Activated naive CD4-positive, alpha-beta T cell treated with anti-CD3 and anti-CD28 coated beads, Interleukin-2, amount 10 ng/mL, durations not matched to agents 7 days and 5 days (primary cell): ENCODE data around the gene ZBTB20.

Source experiments
- CTCF ChIA-PET: fragments of 350-600 bp; sonication (Branson Sonifier 250); formaldehyde crosslinking; loops from one replicate; lab custom pipeline; 2021; ENCODE audit warnings: antibody characterized with exemption; lab: Charles Lee
- DNase-seq: peaks from one replicate; pipeline ENCODE4 v3.0.0-alpha.2; 2020
- H3K27ac Mint-ChIP-seq: one replicate; pipeline ENCODE4 v1.8.0; 2021; ENCODE audit warnings: mild to moderate bottlenecking, moderate library complexity, mixed read lengths
- H3K27me3 Mint-ChIP-seq: one replicate; pipeline ENCODE4 v1.8.0; 2021; ENCODE audit warnings: mild to moderate bottlenecking, mixed read lengths
- H3K36me3 Mint-ChIP-seq: one replicate; pipeline ENCODE4 v1.8.0; 2021; ENCODE audit warnings: mixed read lengths
- H3K4me1 Mint-ChIP-seq: one replicate; pipeline ENCODE4 v1.8.0; 2021; ENCODE audit warnings: mixed read lengths
- H3K4me3 Mint-ChIP-seq: one replicate; pipeline ENCODE4 v1.8.0; 2021; ENCODE audit warnings: mild to moderate bottlenecking, moderate library complexity, mixed read lengths
- H3K9me3 Mint-ChIP-seq: one replicate; pipeline ENCODE4 v1.8.0; 2021; ENCODE audit warnings: mixed read lengths

Gene ZBTB20

GRCh38 chr3:115161168-115161834 lies 14.2 kb upstream of the ZBTB20 start:
- Mint-ChIP-seq H3K9me3 (peaks cover 6% of the 10 kb centered on the region), H3K27ac (no peak overlapping the region), H3K36me3 (peaks cover 4% of the 10 kb centered on the region), H3K4me3 (no peak overlapping the region), H3K4me1 (peaks cover 38% of the 10 kb centered on the region), H3K27me3 (peaks cover 3% of the 10 kb centered on the region)
- no peak for DNase-seq
- CTCF ChIA-PET, result interaction anchor here (0.7 to 0.8 kb wide), 2 partner anchors 69 to 658 kb away, joined by 3 read pairs; no protein-coding TSS in a partner anchor

GRCh38 chr3:115160295-115160694 lies 13.2 kb upstream of the ZBTB20 start:
- DNase-seq, result no peak
- Mint-ChIP-seq H3K4me3 (no peak overlapping the region), H3K9me3 (peaks cover 6% of the 10 kb centered on the region), H3K27me3 (peaks cover 3% of the 10 kb centered on the region), H3K4me1 (peaks cover 31% of the 10 kb centered on the region), H3K27ac (no peak overlapping the region), H3K36me3 (peaks cover 4% of the 10 kb centered on the region)
- CTCF ChIA-PET, result no interaction called here

DNA sequence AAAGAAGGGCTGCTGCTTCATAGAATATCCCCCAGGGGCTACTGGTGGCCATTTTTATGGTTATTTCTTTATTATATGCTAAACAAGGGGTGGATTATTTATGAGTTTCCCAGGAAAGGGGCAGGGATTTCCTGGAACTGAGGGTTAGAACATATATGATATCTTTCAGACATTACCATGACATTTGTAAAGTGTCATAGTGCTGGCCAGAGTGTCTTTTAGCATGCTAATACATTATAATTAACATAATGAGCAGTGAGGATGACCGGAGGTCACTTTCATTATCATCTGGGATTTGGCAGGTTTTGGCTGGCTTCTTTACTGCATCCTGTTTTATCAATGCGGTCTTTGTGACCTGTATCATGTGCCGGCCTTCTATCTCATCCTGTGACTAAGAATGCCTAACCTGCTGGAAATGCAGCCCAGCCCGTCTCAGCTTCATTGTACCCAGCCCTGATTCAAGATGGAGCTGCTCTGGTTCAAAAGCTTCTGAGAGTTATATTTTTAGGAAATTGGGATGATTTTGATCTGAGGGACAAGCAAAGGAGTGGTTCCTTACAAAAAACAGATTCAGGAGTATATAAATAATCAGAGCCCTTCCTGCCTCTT lies 9.1 kb upstream of the ZBTB20 start:
- H3K9me3 Mint-ChIP-seq, result peaks cover 6% of the 10 kb centered on the region
- no peaks in the 10 kb centered on the region for H3K36me3 Mint-ChIP-seq
- no peak overlapping the region for H3K27ac Mint-ChIP-seq
- H3K4me1 Mint-ChIP-seq, result peaks cover 7% of the 10 kb centered on the region
- H3K4me3 Mint-ChIP-seq, result no peak overlapping the region
- peaks cover 3% of the 10 kb centered on the region for H3K27me3 Mint-ChIP-seq
- no peak for DNase-seq
- CTCF ChIA-PET, result no interaction called here

DNA sequence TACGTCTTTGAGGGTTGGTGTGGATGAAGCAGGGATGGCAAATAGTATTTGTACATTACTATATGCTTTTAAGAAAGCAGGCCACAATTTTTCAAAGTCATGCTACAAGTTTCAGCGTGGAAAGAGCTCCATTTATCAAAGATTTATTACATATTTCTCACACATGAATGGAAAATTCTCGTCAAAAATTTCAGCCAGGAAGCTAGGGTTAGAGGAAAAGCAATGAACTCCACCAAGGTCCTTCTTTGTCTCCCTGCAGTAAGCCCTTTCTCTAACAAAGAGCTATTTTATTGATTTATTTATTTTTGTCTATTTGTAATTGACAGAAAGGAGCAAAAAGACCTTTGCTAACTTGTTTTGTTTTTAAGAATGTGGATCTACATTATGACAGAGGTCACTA lies 7.5 kb upstream of the ZBTB20 start:
- DNase-seq, result no peak
- CTCF ChIA-PET, result no interaction called here
- Mint-ChIP-seq H3K27me3 (peaks cover 3% of the 10 kb centered on the region), H3K4me3 (no peak overlapping the region), H3K27ac (no peak overlapping the region), H3K9me3 (peaks cover 6% of the 10 kb centered on the region), H3K36me3 (no peaks in the 10 kb centered on the region), H3K4me1 (no peaks in the 10 kb centered on the region)

DNA sequence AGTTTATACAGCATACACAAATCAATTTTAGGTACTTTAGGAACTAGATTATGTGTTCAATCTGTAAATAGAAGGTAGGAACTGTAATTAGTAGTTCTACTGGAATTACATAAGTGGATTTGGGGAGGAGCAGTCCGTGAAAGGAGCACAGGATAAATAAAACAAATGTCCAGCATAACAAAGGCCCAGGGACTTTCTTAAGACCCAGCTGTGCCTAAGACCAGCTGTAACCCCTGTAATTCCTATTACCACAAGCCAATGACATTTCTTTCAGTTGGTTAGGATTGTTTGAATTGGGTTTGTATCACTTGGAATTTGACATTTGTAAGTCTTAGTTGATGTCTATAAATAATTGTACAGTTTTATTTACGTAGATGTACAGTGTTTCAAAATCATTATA lies 4.8 kb upstream of the ZBTB20 start:
- no peaks in the 10 kb centered on the region for H3K27me3 Mint-ChIP-seq
- H3K27ac Mint-ChIP-seq, result no peak overlapping the region
- no peaks in the 10 kb centered on the region for H3K36me3 Mint-ChIP-seq
- H3K9me3 Mint-ChIP-seq, result no peaks in the 10 kb centered on the region
- H3K4me1 Mint-ChIP-seq, result peaks cover 6% of the 10 kb centered on the region
- DNase-seq, result no peak
- CTCF ChIA-PET, result interaction anchor here (0.8 kb wide), 1 partner anchor 59 kb away, joined by 3 read pairs; no protein-coding TSS in a partner anchor
- H3K4me3 Mint-ChIP-seq, result no peak overlapping the region

DNA sequence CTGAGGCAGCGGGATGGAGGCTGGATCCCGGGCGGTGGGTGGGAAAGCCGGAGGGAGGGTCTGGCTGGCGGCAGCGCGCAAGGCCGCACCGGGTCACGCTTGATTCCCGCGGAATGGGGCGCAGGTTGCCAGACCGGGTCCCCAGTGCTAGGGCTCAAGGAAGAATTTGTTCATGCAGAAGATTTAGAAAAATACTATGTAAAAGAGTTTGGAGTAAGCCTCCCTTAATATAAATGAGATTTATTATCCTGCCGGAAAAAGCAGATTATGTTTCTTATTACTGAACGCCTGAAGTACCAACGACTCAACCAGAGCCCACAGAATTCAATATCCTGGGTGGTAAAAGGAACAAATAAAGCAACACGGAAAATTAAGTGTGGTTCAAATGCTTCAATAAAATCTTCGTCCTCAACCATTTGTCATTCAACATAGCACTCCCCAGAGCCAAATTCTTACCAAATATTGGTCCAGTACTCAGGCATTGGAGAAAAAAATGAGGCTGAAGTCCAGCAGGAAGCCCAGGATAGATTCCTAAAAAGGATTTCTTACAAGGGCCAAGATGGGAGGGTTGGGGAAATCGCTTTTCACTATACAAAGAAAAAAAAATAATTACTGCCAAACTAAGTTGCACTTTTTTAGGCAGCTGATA lies 1.2 kb upstream of the ZBTB20 start:
- CTCF ChIA-PET, result interaction anchor here (0.6 kb wide), 1 partner anchor 136 kb away, joined by 3 read pairs; no protein-coding TSS in a partner anchor
- no peak for DNase-seq
- Mint-ChIP-seq H3K4me1 (peaks cover 22% of the 10 kb centered on the region), H3K27ac (peak overlapping the region; percentile 98), H3K36me3 (peaks cover 2% of the 10 kb centered on the region), H3K9me3 (no peaks in the 10 kb centered on the region), H3K27me3 (no peaks in the 10 kb centered on the region), H3K4me3 (peak overlapping the region; percentile 86)

DNA sequence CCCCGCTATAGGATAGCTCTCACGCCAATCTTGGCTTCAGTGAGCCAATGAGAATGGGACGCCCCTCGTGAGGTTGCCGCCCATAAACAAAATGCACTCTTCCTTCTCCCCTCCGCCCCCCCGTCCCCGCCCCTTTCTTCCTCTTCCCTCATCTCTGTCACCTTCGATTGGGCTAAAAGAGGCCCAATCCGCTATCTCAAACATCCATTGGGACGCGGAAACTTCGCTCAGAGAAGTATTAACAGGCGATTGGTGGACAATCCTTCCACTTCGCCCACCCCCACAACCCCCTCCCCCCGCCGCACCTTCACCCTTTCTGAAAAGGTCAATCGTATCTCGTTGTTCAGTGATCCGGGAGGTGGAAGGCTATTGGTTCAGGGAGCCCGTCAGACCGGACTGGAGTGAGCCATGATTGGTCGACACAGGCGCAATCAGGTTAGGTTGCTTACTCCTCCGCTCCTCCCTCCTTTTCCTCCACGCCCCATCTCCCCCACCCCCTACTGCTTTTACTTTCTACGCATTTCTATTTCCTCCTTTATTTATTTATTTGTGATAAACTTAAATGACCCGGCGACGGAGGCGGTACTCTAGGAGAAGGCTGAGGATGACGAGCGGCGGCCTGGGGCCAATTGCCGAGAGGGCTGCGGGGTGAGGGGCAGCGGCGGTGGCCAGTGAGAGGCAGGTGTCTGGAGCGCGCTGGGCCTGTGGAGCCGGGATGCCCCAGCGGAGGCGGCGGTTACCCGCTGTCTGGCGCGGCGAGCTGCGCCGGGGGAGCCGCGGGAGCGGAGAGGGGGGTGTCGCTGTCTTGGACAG lies 447 bp upstream of the ZBTB20 start:
- H3K27me3 Mint-ChIP-seq, result no peaks in the 10 kb centered on the region

DNA sequence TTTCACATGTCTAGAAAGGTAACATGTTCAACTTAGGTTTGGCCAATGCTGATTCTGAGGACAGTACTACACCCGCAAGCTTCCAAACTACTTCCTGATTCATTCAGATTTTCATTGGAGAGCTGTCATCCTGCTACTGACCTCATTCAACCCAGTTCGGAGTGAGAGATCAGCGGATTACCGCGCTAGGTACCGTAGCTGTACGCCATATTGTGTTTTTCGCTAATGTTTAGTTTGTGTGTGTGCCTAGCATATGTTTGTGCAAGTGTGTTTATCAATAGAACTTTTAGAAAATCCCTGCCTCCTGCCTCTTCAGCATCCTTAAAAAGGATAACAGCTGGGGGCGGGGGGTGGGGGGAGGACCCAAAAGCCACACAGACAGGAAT lies 1.1 kb downstream of the ZBTB20 start:
- Mint-ChIP-seq H3K27me3 (no peaks in the 10 kb centered on the region), H3K36me3 (peaks cover 6% of the 10 kb centered on the region), H3K4me1 (peaks cover 22% of the 10 kb centered on the region), H3K27ac (peak overlapping the region; percentile 99), H3K9me3 (no peaks in the 10 kb centered on the region), H3K4me3 (peak overlapping the region; percentile 94)
- DNase-seq, result peak; percentile 61
- CTCF ChIA-PET, result interaction anchor here (1.0 to 2.9 kb wide), 6 partner anchors 20 to 639 kb away, joined by 3 to 17 read pairs (median 4); no protein-coding TSS in a partner anchor

More for the DNA sequence above, 447 bp upstream of the ZBTB20 start:
- DNase-seq, result peak; percentile 98
- H3K4me1 Mint-ChIP-seq, result peaks cover 22% of the 10 kb centered on the region
- H3K4me3 Mint-ChIP-seq, result peak overlapping the region; percentile 86
- CTCF ChIA-PET, result interaction anchor here (2.9 kb wide), 1 partner anchor 18 kb away, joined by 17 read pairs; no protein-coding TSS in a partner anchor
- peaks cover 6% of the 10 kb centered on the region for H3K36me3 Mint-ChIP-seq
- peak overlapping the region; percentile 98 for H3K27ac Mint-ChIP-seq
- no peaks in the 10 kb centered on the region for H3K9me3 Mint-ChIP-seq

- Mint-ChIP-seq H3K4me1 (peaks cover 16% of the 10 kb centered on the region), H3K4me3 (no peak overlapping the region)
- DNase-seq, result no peak
These were observed 5.9 kb downstream of the ZBTB20 start for GRCh38 chr3:115141033-115141757.

GRCh38 chr3:115139072-115139471 lies 8.0 kb downstream of the ZBTB20 start:
- H3K27ac Mint-ChIP-seq, result no peak overlapping the region
- peaks cover 3% of the 10 kb centered on the region for H3K36me3 Mint-ChIP-seq
- no peaks in the 10 kb centered on the region for H3K27me3 Mint-ChIP-seq
- no peak overlapping the region for H3K4me3 Mint-ChIP-seq
- CTCF ChIA-PET, result no interaction called here
- no peaks in the 10 kb centered on the region for H3K4me1 Mint-ChIP-seq
- no peak for DNase-seq
- no peaks in the 10 kb centered on the region for H3K9me3 Mint-ChIP-seq

More at GRCh38 chr3:115141033-115141757, 5.9 kb downstream of the ZBTB20 start:
- Mint-ChIP-seq H3K36me3 (peaks cover 6% of the 10 kb centered on the region), H3K27ac (no peak overlapping the region), H3K27me3 (no peaks in the 10 kb centered on the region), H3K9me3 (no peaks in the 10 kb centered on the region)
- CTCF ChIA-PET, result interaction anchor here (1.0 kb wide), 1 partner anchor 49 kb away, joined by 3 read pairs; no protein-coding TSS in a partner anchor

DNA sequence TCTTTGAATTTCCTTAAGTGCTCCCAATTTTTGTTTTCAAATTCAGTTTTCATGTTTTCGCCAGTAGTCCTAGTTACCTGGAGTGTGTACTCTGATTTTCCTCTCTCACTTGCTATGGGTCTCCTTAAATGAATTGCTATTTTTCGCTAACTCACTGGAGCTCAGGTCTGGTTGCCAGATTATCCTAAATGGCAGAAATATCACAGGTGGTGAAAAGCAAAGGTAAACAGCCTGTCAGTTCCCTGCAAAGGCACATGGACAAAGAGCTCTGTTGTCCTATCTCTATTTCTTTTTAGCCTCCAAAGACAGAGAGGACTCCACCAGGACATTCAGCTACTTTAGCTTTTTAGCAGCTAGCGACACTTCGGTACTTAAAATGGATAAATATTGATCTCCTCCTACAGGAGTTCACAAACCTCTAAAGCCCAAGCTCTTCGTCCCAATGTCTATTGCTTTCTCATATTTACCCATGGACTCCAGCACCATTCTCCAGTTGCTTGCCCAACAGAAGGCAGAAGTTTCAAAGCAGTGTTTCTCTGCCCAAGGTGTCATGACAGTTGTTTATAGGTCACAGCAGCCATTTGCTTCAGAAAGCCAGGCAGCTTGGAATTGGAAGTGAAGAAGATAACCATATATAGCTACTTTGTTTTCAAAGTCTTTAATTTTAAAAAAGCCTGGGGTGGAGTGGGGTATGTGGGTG lies 12.3 kb downstream of the ZBTB20 start:
- no peak for DNase-seq
- Mint-ChIP-seq H3K9me3 (no peaks in the 10 kb centered on the region), H3K27ac (no peak overlapping the region), H3K27me3 (no peaks in the 10 kb centered on the region), H3K36me3 (no peaks in the 10 kb centered on the region), H3K4me1 (no peaks in the 10 kb centered on the region), H3K4me3 (no peak overlapping the region)
- CTCF ChIA-PET, result interaction anchor here (0.6 kb wide), 1 partner anchor 25 kb away, joined by 4 read pairs; no protein-coding TSS in a partner anchor

- H3K27me3 Mint-ChIP-seq, result no peaks in the 10 kb centered on the region
- DNase-seq, result no peak
- CTCF ChIA-PET, result no interaction called here
- H3K4me3 Mint-ChIP-seq, result no peak overlapping the region
- no peaks in the 10 kb centered on the region for H3K36me3 Mint-ChIP-seq
- no peak overlapping the region for H3K27ac Mint-ChIP-seq
- no peaks in the 10 kb centered on the region for H3K4me1 Mint-ChIP-seq
- no peaks in the 10 kb centered on the region for H3K9me3 Mint-ChIP-seq
These were observed 19.9 kb downstream of the ZBTB20 start for GRCh38 chr3:115127208-115127607.

DNA sequence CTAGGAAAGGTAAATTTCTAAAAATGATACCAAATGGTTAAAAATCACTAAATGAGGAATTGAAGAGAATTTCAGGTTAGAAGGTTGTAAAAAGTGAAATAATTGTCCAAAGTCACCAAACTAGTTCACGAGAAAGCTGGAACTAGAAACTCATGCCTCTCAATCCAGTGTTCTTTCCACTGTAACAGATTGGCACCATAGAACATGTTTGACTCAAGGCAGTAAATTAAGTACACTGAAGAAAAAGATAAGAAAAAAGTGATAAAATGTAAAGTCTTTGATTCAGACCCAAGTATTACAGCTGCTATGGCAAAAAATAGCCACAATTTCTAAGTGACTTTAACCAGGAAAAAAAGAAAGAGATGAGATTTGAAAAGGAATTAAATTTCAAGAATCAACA lies 26.5 kb downstream of the ZBTB20 start:
- no peaks in the 10 kb centered on the region for H3K27me3 Mint-ChIP-seq
- DNase-seq, result no peak
- CTCF ChIA-PET, result no interaction called here
- H3K27ac Mint-ChIP-seq, result no peak overlapping the region
- H3K9me3 Mint-ChIP-seq, result no peaks in the 10 kb centered on the region
- peaks cover 2% of the 10 kb centered on the region for H3K4me1 Mint-ChIP-seq
- H3K4me3 Mint-ChIP-seq, result no peak overlapping the region
- no peaks in the 10 kb centered on the region for H3K36me3 Mint-ChIP-seq
